ENCODE measurements around the gene PTAR1.

The PTAR1 gene

DNA sequence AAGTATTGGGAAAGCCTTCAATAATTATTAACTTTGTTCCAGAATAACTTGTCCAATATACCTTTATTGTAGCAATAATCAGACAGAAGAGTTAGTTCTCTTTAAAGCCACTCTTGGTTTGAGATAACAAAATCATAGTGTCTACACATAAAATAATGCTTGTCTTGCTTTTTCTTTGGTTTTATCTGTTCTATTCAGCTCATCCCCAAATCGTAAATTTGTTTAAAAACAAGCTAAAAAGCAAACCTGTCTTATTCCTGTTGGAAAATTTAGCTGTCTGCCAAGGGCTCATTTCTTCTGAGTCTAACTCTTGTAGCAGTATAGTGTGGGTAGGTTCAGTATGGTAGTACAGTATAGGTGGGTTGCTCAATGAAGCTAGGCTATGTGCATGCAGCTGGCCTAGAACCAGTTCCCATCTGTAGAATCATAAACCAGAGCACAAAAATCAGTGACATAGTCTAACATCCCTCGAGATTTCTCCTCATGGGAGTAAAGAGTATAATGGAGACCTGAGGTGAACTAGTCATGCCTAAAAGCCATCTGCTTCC lies 69.7 kb downstream of the PTAR1 start:
- ATAC-seq = no peak
- no peak for TF ChIP-seq ESRRG (CRISPR knock-in tag; IDR thresholded peaks at IDR 0.05)
- no peak for TF ChIP-seq TOX (CRISPR knock-in tag; IDR thresholded peaks at IDR 0.05; ENCODE audit: borderline replicate concordance)
- TF ChIP-seq, protein P1, sequence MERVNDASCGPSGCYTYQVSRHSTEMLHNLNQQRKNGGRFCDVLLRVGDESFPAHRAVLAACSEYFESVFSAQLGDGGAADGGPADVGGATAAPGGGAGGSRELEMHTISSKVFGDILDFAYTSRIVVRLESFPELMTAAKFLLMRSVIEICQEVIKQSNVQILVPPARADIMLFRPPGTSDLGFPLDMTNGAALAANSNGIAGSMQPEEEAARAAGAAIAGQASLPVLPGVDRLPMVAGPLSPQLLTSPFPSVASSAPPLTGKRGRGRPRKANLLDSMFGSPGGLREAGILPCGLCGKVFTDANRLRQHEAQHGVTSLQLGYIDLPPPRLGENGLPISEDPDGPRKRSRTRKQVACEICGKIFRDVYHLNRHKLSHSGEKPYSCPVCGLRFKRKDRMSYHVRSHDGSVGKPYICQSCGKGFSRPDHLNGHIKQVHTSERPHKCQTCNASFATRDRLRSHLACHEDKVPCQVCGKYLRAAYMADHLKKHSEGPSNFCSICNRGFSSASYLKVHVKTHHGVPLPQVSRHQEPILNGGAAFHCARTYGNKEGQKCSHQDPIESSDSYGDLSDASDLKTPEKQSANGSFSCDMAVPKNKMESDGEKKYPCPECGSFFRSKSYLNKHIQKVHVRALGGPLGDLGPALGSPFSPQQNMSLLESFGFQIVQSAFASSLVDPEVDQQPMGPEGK (CRISPR knock-in tag; IDR thresholded peaks at IDR 0.05; ENCODE audit: borderline replicate concordance) = no peak
- TF ChIP-seq SNAI2 (CRISPR knock-in tag; IDR thresholded peaks at IDR 0.05) = no peak
- TF ChIP-seq ISL1 (CRISPR knock-in tag; IDR thresholded peaks at IDR 0.05) = no peak
- no peak for TF ChIP-seq ZNF70 (CRISPR knock-in tag; IDR thresholded peaks at IDR 0.05)
- TF ChIP-seq ZFP30 (CRISPR knock-in tag; IDR thresholded peaks at IDR 0.05) = no peak
- no peak for TF ChIP-seq PPARA (CRISPR knock-in tag; IDR thresholded peaks at IDR 0.05; ENCODE audit: borderline replicate concordance)
- TF ChIP-seq, protein P2, sequence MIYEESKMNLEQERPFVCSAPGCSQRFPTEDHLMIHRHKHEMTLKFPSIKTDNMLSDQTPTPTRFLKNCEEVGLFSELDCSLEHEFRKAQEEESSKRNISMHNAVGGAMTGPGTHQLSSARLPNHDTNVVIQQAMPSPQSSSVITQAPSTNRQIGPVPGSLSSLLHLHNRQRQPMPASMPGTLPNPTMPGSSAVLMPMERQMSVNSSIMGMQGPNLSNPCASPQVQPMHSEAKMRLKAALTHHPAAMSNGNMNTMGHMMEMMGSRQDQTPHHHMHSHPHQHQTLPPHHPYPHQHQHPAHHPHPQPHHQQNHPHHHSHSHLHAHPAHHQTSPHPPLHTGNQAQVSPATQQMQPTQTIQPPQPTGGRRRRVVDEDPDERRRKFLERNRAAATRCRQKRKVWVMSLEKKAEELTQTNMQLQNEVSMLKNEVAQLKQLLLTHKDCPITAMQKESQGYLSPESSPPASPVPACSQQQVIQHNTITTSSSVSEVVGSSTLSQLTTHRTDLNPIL (CRISPR knock-in tag; IDR thresholded peaks at IDR 0.05; ENCODE audit: low read depth) = no peak
- TF ChIP-seq RARB (CRISPR knock-in tag; IDR thresholded peaks at IDR 0.05) = no peak
- TF ChIP-seq, protein P3, sequence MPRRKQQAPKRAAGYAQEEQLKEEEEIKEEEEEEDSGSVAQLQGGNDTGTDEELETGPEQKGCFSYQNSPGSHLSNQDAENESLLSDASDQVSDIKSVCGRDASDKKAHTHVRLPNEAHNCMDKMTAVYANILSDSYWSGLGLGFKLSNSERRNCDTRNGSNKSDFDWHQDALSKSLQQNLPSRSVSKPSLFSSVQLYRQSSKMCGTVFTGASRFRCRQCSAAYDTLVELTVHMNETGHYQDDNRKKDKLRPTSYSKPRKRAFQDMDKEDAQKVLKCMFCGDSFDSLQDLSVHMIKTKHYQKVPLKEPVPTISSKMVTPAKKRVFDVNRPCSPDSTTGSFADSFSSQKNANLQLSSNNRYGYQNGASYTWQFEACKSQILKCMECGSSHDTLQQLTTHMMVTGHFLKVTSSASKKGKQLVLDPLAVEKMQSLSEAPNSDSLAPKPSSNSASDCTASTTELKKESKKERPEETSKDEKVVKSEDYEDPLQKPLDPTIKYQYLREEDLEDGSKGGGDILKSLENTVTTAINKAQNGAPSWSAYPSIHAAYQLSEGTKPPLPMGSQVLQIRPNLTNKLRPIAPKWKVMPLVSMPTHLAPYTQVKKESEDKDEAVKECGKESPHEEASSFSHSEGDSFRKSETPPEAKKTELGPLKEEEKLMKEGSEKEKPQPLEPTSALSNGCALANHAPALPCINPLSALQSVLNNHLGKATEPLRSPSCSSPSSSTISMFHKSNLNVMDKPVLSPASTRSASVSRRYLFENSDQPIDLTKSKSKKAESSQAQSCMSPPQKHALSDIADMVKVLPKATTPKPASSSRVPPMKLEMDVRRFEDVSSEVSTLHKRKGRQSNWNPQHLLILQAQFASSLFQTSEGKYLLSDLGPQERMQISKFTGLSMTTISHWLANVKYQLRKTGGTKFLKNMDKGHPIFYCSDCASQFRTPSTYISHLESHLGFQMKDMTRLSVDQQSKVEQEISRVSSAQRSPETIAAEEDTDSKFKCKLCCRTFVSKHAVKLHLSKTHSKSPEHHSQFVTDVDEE (CRISPR knock-in tag; IDR thresholded peaks at IDR 0.05) = no peak
- TF ChIP-seq ZFP3 (CRISPR knock-in tag; IDR thresholded peaks at IDR 0.05) = no peak
- TF ChIP-seq OSR1 (CRISPR knock-in tag; IDR thresholded peaks at IDR 0.05) = no peak

DNA sequence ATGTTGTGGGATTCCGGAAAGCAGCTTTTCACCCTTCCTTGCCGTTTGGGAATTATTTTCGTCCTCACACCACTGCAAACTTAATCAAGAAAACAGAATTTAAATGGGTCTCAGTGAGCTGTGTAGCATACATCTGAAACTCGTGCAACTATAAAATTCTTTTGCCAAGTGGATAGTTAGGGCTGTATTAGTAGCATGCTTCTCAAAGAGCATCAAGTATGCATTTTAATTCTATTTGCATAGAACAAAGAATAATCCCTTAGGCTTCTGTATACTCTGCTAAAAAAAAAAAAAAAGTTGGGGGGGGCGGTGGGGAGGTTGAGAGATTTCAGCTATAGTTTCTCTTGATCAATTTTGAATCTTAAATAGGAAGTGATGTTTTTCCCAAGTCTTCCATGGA lies 75.9 kb downstream of the PTAR1 start:
- TF ChIP-seq TCF4 (CRISPR knock-in tag; IDR thresholded peaks at IDR 0.05; ENCODE audit: borderline replicate concordance) (no peak), ISL1 (CRISPR knock-in tag; IDR thresholded peaks at IDR 0.05) (no peak), OSR1 (CRISPR knock-in tag; IDR thresholded peaks at IDR 0.05) (no peak)
- TF ChIP-seq, protein P1 (CRISPR knock-in tag; IDR thresholded peaks at IDR 0.05; ENCODE audit: borderline replicate concordance) = no peak
- no peak for ATAC-seq

DNA sequence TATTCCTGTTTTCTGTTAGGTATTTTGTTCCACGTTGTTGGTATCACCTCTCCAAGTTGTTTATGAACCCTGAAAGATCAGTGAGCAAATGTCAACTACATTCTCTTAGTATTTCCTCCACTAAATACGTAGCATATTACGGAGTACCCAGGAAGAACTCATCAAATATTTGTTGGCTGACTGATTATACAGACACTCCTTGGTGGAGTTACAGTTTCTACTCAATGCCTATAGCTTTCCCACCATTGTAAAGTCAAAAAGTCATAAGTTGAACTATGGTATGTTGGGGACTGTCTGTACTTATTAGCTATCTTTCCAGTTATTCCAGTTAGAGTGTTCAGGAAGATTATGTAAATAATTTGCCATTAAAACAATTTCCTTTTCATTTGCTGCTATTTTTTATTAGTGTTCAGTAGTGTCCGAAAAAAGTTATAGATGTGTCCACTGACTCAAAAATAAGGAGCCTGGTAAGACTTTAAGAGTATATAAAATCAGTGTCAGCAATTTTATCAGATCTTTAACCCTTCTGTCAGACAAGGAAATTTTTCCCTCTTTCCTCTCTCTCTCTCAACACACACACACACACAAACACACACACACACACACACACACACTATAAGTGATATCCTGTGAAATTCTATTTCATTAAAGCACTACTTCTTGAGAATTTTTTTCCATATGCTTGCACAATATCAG lies 80.8 kb downstream of the PTAR1 start:
- TF ChIP-seq RARB (CRISPR knock-in tag; IDR thresholded peaks at IDR 0.05) (no peak), OSR1 (CRISPR knock-in tag; IDR thresholded peaks at IDR 0.05) (no peak), CSDC2 (CRISPR knock-in tag; IDR thresholded peaks at IDR 0.05) (no peak), ZNF8 (CRISPR knock-in tag; IDR thresholded peaks at IDR 0.05) (no peak), BACH2 (CRISPR knock-in tag; IDR thresholded peaks at IDR 0.05; ENCODE audit: borderline replicate concordance) (no peak), GLIS3 (CRISPR knock-in tag; IDR thresholded peaks at IDR 0.05) (no peak)
- no peak; the same call in 2 of the 3 replicates for ATAC-seq

DNA sequence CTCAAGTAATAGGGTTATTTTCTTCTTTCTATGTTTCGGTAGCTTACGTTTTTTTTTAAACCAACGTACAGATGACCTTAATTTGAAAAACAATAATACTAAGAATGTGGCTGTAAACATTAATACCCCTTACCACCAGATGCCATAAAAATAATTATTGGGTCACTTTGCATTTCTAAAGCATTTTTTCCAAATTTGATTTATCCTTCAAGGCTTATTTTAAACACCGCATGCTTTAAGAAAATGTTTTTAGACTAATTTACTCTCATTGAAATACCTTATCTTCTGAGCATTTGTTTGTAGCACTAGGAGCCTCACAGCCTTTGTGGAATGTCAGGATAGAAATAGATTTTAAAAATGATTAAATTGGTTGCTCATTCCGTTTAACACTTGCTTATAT lies 81.9 kb downstream of the PTAR1 start:
- TF ChIP-seq SNAI2 (CRISPR knock-in tag; IDR thresholded peaks at IDR 0.05) (no peak), ZNF8 (CRISPR knock-in tag; IDR thresholded peaks at IDR 0.05) (no peak), TOX (CRISPR knock-in tag; IDR thresholded peaks at IDR 0.05; ENCODE audit: borderline replicate concordance) (no peak), TCF4 (CRISPR knock-in tag; IDR thresholded peaks at IDR 0.05; ENCODE audit: borderline replicate concordance) (no peak), PPARA (CRISPR knock-in tag; IDR thresholded peaks at IDR 0.05; ENCODE audit: borderline replicate concordance) (no peak), ZNF70 (CRISPR knock-in tag; IDR thresholded peaks at IDR 0.05) (no peak), BACH2 (CRISPR knock-in tag; IDR thresholded peaks at IDR 0.05; ENCODE audit: borderline replicate concordance) (no peak)
- TF ChIP-seq, protein P1 (CRISPR knock-in tag; IDR thresholded peaks at IDR 0.05; ENCODE audit: borderline replicate concordance) = no peak
- TF ChIP-seq, protein P4, sequence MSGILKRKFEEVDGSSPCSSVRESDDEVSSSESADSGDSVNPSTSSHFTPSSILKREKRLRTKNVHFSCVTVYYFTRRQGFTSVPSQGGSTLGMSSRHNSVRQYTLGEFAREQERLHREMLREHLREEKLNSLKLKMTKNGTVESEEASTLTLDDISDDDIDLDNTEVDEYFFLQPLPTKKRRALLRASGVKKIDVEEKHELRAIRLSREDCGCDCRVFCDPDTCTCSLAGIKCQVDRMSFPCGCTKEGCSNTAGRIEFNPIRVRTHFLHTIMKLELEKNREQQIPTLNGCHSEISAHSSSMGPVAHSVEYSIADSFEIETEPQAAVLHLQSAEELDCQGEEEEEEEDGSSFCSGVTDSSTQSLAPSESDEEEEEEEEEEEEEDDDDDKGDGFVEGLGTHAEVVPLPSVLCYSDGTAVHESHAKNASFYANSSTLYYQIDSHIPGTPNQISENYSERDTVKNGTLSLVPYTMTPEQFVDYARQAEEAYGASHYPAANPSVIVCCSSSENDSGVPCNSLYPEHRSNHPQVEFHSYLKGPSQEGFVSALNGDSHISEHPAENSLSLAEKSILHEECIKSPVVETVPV (CRISPR knock-in tag; IDR thresholded peaks at IDR 0.05) = no peak
- no peak for ATAC-seq

Data from SK-N-SH treated with all-trans-retinoic acid at 6 μM for 48 hours (cell line).